C4-2B (cell line): ENCODE results near the gene CACNB2.

ENCODE experiments used
- CTCF ChIP-seq: fragments of 450-650 bp; conservative IDR thresholded peaks from 2 replicates; pipeline ENCODE4 v1.5.1; 2017; ENCODE audit warnings: mild to moderate bottlenecking
- ZFX ChIP-seq: fragments of 450-650 bp; IDR thresholded peaks from 2 replicates; pipeline ENCODE4 v1.6.1; 2017

GRCh38 chr10:18142151-18142550, 1.9 kb downstream of the CACNB2 start:
- TF ChIP-seq CTCF (no peak), ZFX (no peak)
